ENCODE measurements around the gene TFF1. TPM values are rescaled to one million over a fixed set of nuclear protein-coding genes. Genes with fewer than 3 reads are reported as not detected.

Gene TFF1
- total and polyA plus RNA-seq, 11 donors, result not detected

- H3K27ac ChIP-seq, result no peak overlapping the region
- no peaks in the 10 kb centered on the region for H3K36me3 ChIP-seq
- H3K4me1 ChIP-seq, result peaks cover 0 to 3% (median 0%) of the 10 kb centered on the region in 12 donors
- no peak for DNase-seq
- H3K27me3 ChIP-seq, result peaks cover 0 to 11% (median 0%) of the 10 kb centered on the region in 9 donors
- ATAC-seq, result no peak
- intact Hi-C loops (cut with DNase I), result loop anchor here in 1 of 10 donors (10.0 kb wide), 1 partner anchor 189 kb away; no protein-coding TSS in a partner anchor
- whole genome bisulfite sequencing, 4 donors, result 72 to 85% (median 85%) methylated on average over 11 of the region's 11 CpGs
- no peak for TF ChIP-seq CTCF (IDR thresholded peaks at IDR 0.05)
- TF ChIP-seq POLR2A (IDR thresholded peaks at IDR 0.05), result no peak
- H3K9me3 ChIP-seq, result no peaks in the 10 kb centered on the region
- H3K4me3 ChIP-seq, result no peak overlapping the region
Observed at GRCh38 chr21:42343963-42344510, 22.3 kb downstream of the TFF1 start.

- no peaks in the 10 kb centered on the region for H3K36me3 ChIP-seq
- ATAC-seq (no peak), DNase-seq (no peak)
- H3K27me3 ChIP-seq, result peaks cover 0 to 11% (median 0%) of the 10 kb centered on the region in 9 donors
- H3K4me1 ChIP-seq, result peaks cover 0 to 3% (median 0%) of the 10 kb centered on the region in 12 donors
- H3K9me3 ChIP-seq, result no peaks in the 10 kb centered on the region
- no peak for TF ChIP-seq CTCF (IDR thresholded peaks at IDR 0.05)
- TF ChIP-seq POLR2A (IDR thresholded peaks at IDR 0.05), result no peak
- intact Hi-C loops (cut with DNase I), result loop anchor here in 1 of 10 donors (10.0 kb wide), 1 partner anchor 189 kb away; no protein-coding TSS in a partner anchor
- H3K4me3 ChIP-seq, result no peak overlapping the region
- no peak overlapping the region for H3K27ac ChIP-seq
- WGBS, 4 donors, result 85 to 90% (median 90%) methylated on average over 6 of the region's 6 CpGs
Observed at GRCh38 chr21:42343556-42343955, 22.8 kb downstream of the TFF1 start.

- WGBS, 4 donors, result 76 to 91% (median 86%) methylated on average over 10 of the region's 10 CpGs
- ATAC-seq (no peak), DNase-seq (no peak)
- no peak for TF ChIP-seq CTCF (IDR thresholded peaks at IDR 0.05)
- TF ChIP-seq POLR2A (IDR thresholded peaks at IDR 0.05), result no peak
- peaks cover 0 to 3% (median 0%) of the 10 kb centered on the region in 12 donors for H3K4me1 ChIP-seq
- intact Hi-C loops (cut with DNase I), result loop anchor here in 1 of 10 donors (10.0 kb wide), 1 partner anchor 188 kb away; no protein-coding TSS in a partner anchor
- no peaks in the 10 kb centered on the region for H3K36me3 ChIP-seq
- peaks cover 0 to 8% (median 0%) of the 10 kb centered on the region in 9 donors for H3K27me3 ChIP-seq
- no peaks in the 10 kb centered on the region for H3K9me3 ChIP-seq
- H3K4me3 ChIP-seq, result no peak overlapping the region
- no peak overlapping the region for H3K27ac ChIP-seq
Observed at GRCh38 chr21:42343101-42343500, 23.2 kb downstream of the TFF1 start.

GRCh38 chr21:42341776-42342542 is 24.4 kb downstream of the TFF1 start:
- TF ChIP-seq POLR2A (IDR thresholded peaks at IDR 0.05), result no peak
- no peak for TF ChIP-seq CTCF (IDR thresholded peaks at IDR 0.05)
- Histone ChIP-seq H3K4me3 (no peak overlapping the region), H3K9me3 (no peaks in the 10 kb centered on the region), H3K4me1 (peaks cover 0 to 6% (median 0%) of the 10 kb centered on the region in 12 donors), H3K36me3 (no peaks in the 10 kb centered on the region), H3K27me3 (peaks cover 0 to 6% (median 0%) of the 10 kb centered on the region in 9 donors), H3K27ac (no peak overlapping the region)
- WGBS, 4 donors, result 83 to 90% (median 86%) methylated on average over 15 of the region's 15 CpGs
- intact Hi-C loops (cut with DNase I), result loop anchor here in 1 of 10 donors (10.0 kb wide), 1 partner anchor 187 kb away; no protein-coding TSS in a partner anchor
- ATAC-seq (no peak), DNase-seq (no peak)
